Stimulated activated naive CD8-positive, alpha-beta T cell treated with anti-CD3 and anti-CD28 coated beads, Interleukin-15, Interleukin-2, amounts not matched to agents 100 ng/mL and 50 ng/mL, for 24 hours (primary cell): ENCODE measurements around the gene HACL1.
"Not testable (repeated sequence)": the region's sequence is repeated elsewhere in the genome, so short reads cannot be mapped to it uniquely, and the experiment has no call there.

Source experiments
- H3K27ac Mint-ChIP-seq: one replicate; pipeline ENCODE4 v1.8.0; 2021; ENCODE audit warnings: mild to moderate bottlenecking, mixed read lengths
- H3K27me3 Mint-ChIP-seq: one replicate; pipeline ENCODE4 v1.8.0; 2021; ENCODE audit warnings: mixed read lengths
- H3K36me3 Mint-ChIP-seq: one replicate; pipeline ENCODE4 v1.8.0; 2021; ENCODE audit warnings: low read depth, mixed read lengths
- H3K4me1 Mint-ChIP-seq: one replicate; pipeline ENCODE4 v1.8.0; 2021; ENCODE audit warnings: low read depth, mixed read lengths
- H3K4me3 Mint-ChIP-seq: one replicate; pipeline ENCODE4 v1.8.0; 2021; ENCODE audit warnings: mild to moderate bottlenecking, mixed read lengths
- H3K9me3 Mint-ChIP-seq: one replicate; pipeline ENCODE4 v1.8.0; 2021; ENCODE audit warnings: mixed read lengths

The HACL1 gene

GRCh38 chr3:15610082-15610759 is 8.9 kb upstream of the HACL1 start:
- peaks cover under 1% of the 10 kb centered on the region for H3K4me1 Mint-ChIP-seq
- peaks cover 3% of the 10 kb centered on the region for H3K36me3 Mint-ChIP-seq
- no peak overlapping the region for H3K27ac Mint-ChIP-seq
- no peaks in the 10 kb centered on the region for H3K9me3 Mint-ChIP-seq
- no peak overlapping the region for H3K4me3 Mint-ChIP-seq
- H3K27me3 Mint-ChIP-seq: no peaks in the 10 kb centered on the region

DNA sequence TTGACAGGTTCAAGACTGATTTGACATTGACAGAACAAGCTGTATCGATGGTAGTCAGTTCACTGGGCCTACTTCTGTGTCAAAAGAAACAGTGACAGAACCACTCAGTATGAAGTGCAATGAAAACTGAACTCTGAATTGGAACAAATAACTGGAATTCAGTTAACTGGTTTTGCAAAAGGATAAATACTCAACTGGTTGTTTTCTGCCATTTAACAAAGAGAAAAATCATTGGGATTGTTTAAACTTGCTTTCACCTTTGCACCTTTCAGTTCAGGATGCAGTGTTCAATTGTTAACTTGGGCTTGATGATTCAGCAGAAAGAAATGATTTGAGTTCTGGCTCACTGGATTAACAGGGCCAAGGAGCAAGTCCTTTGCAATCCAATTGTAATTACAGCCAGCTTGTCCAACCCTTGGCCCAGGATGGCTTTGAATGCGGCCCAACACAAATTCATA is 5.1 kb upstream of the HACL1 start:
- Mint-ChIP-seq H3K27me3 (no peaks in the 10 kb centered on the region), H3K27ac (no peak overlapping the region), H3K4me1 (peaks cover 27% of the 10 kb centered on the region), H3K9me3 (peaks cover 11% of the 10 kb centered on the region), H3K4me3 (no peak overlapping the region), H3K36me3 (peaks cover 20% of the 10 kb centered on the region)

DNA sequence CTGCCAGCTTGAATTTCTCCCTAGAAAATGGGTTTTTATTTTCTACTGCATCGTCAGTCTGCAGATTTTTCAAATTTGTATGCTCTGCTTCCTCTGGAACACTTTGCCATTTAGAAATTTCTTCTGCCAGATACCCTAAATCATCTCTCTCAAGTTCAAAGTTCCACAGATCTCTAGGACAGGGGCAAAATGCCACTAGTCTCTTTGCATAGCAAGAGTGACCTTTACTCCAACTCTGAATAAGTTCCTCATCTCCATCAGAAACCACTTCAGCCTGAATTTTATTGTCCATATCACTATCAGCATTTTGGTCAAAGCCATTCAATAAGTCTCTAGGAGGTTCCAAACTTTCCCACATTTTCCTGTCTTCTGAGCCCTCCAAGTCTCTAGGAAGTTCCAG is 3.2 kb upstream of the HACL1 start:
- H3K4me3 Mint-ChIP-seq, H3K27ac Mint-ChIP-seq: not testable (repeated sequence)

DNA sequence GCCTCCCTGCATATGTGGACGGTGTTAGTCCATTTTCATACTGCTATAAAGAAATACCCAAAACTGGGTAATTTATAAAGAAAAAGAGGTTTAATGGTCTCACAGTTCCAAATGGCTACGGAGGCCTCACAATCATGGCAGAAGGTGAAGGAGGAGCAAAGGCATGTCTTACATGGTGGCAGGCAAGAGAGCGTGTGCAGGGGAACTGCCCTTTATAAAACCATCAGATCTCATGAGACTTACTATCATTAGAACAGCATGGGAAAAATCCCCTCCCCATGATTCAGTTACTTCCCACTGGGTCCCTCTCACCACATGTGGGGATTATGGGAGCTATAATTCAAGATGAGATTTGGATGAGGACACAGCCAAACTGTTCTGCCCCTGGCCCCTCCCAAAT is 1.4 kb upstream of the HACL1 start:
- peaks cover 11% of the 10 kb centered on the region for H3K9me3 Mint-ChIP-seq
- peak overlapping the region; percentile 96 for H3K27ac Mint-ChIP-seq
- H3K27me3 Mint-ChIP-seq: not testable (repeated sequence)
- H3K4me1 Mint-ChIP-seq: peaks cover 50% of the 10 kb centered on the region
- H3K4me3 Mint-ChIP-seq: peak overlapping the region; percentile 100
- H3K36me3 Mint-ChIP-seq: peaks cover 35% of the 10 kb centered on the region

More for the DNA sequence above, 3.2 kb upstream of the HACL1 start:
- Mint-ChIP-seq H3K36me3 (peaks cover 20% of the 10 kb centered on the region), H3K9me3 (peaks cover 11% of the 10 kb centered on the region), H3K4me1 (peaks cover 43% of the 10 kb centered on the region)
- H3K27me3 Mint-ChIP-seq: not testable (repeated sequence)

GRCh38 chr3:15602146-15602536 is 772 bp upstream of the HACL1 start:
- Mint-ChIP-seq H3K4me1 (peaks cover 50% of the 10 kb centered on the region), H3K27me3 (no peaks in the 10 kb centered on the region), H3K27ac (peak overlapping the region; percentile 96), H3K4me3 (peak overlapping the region; percentile 100), H3K36me3 (peaks cover 39% of the 10 kb centered on the region), H3K9me3 (peaks cover 11% of the 10 kb centered on the region)

DNA sequence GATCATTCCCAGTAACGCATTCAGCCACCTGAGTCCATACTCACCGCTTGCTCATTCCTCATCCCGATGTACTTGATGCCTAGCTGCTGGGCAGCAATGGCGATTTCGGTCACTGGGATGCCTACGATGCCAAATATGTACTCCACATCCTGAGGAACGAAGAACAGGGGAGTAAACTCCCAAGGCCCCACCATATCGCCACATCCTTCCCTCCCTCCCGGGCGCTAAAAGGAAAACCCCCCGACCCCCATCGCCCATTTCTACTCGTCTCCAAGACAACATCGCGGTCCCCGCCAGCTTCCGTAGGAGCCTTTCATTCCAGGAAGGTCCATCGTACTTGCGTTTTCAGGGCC is 347 bp downstream of the HACL1 start:
- Mint-ChIP-seq H3K4me1 (peaks cover 54% of the 10 kb centered on the region), H3K36me3 (peaks cover 46% of the 10 kb centered on the region), H3K27me3 (no peaks in the 10 kb centered on the region), H3K27ac (peak overlapping the region; percentile 96), H3K9me3 (peaks cover 11% of the 10 kb centered on the region), H3K4me3 (peak overlapping the region; percentile 100)

DNA sequence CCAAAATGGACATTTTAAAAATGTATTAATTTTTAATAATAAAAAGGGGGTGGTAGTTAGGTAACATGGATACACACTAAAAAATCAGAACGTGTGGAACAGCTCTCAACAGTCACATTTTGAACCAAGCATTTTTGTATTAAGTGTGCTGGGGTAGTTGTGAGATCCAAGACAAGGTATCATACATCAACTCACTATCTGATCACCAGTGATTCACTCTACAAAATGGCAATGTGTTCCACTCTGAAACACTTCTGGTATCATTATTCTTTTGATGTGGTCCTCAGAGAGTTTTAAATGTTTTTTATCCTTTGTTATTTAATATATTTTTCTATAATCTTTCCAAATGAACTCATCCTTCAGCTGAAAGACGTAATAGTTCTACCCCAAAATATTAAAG is 5.4 kb downstream of the HACL1 start:
- no peaks in the 10 kb centered on the region for H3K9me3 Mint-ChIP-seq
- peaks cover 33% of the 10 kb centered on the region for H3K36me3 Mint-ChIP-seq
- peaks cover 31% of the 10 kb centered on the region for H3K4me1 Mint-ChIP-seq
- no peak overlapping the region for H3K4me3 Mint-ChIP-seq
- no peak overlapping the region for H3K27ac Mint-ChIP-seq
- H3K27me3 Mint-ChIP-seq: no peaks in the 10 kb centered on the region

DNA sequence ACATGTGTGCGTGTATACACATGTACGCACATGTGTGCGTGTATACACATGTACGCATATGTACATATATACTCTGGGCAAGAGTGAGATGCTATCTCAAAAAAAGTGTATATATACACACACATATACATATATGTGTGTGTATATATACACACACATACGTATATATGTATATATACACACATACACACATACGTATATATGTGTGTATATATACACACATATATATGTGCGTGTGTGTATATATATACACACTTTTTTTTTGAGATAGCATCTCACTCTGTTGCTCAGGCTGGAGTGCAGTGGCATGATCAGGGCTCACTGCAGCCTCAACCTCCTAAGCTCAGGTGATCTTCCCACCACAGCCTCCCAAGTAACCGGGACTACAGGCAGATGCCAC is 8.4 kb downstream of the HACL1 start:
- peaks cover 11% of the 10 kb centered on the region for H3K4me1 Mint-ChIP-seq
- no peak overlapping the region for H3K27ac Mint-ChIP-seq
- H3K4me3 Mint-ChIP-seq: no peak overlapping the region
- peaks cover 39% of the 10 kb centered on the region for H3K36me3 Mint-ChIP-seq
- H3K9me3 Mint-ChIP-seq: no peaks in the 10 kb centered on the region
- H3K27me3 Mint-ChIP-seq: no peaks in the 10 kb centered on the region

GRCh38 chr3:15591928-15592327 is 9.4 kb downstream of the HACL1 start:
- no peak overlapping the region for H3K4me3 Mint-ChIP-seq
- H3K36me3 Mint-ChIP-seq: peaks cover 34% of the 10 kb centered on the region
- H3K9me3 Mint-ChIP-seq: no peaks in the 10 kb centered on the region
- H3K27ac Mint-ChIP-seq: no peak overlapping the region
- H3K27me3 Mint-ChIP-seq: no peaks in the 10 kb centered on the region
- H3K4me1 Mint-ChIP-seq: peaks cover 11% of the 10 kb centered on the region

GRCh38 chr3:15591242-15591641 is 10.1 kb downstream of the HACL1 start:
- H3K4me3 Mint-ChIP-seq: no peak overlapping the region
- H3K27me3 Mint-ChIP-seq: no peaks in the 10 kb centered on the region
- peaks cover 34% of the 10 kb centered on the region for H3K36me3 Mint-ChIP-seq
- no peak overlapping the region for H3K27ac Mint-ChIP-seq
- peaks cover 10% of the 10 kb centered on the region for H3K4me1 Mint-ChIP-seq
- H3K9me3 Mint-ChIP-seq: no peaks in the 10 kb centered on the region

- Mint-ChIP-seq H3K4me3 (no peak overlapping the region), H3K27me3 (no peaks in the 10 kb centered on the region), H3K27ac (no peak overlapping the region), H3K9me3 (no peaks in the 10 kb centered on the region), H3K4me1 (no peaks in the 10 kb centered on the region), H3K36me3 (peaks cover 52% of the 10 kb centered on the region)
These were observed 16.1 kb downstream of the HACL1 start for GRCh38 chr3:15585111-15585845.

GRCh38 chr3:15581471-15582394 is 19.6 kb downstream of the HACL1 start:
- Mint-ChIP-seq H3K4me3 (no peak overlapping the region), H3K27me3 (no peaks in the 10 kb centered on the region), H3K36me3 (peaks cover 43% of the 10 kb centered on the region), H3K4me1 (no peaks in the 10 kb centered on the region), H3K9me3 (no peaks in the 10 kb centered on the region), H3K27ac (no peak overlapping the region)

DNA sequence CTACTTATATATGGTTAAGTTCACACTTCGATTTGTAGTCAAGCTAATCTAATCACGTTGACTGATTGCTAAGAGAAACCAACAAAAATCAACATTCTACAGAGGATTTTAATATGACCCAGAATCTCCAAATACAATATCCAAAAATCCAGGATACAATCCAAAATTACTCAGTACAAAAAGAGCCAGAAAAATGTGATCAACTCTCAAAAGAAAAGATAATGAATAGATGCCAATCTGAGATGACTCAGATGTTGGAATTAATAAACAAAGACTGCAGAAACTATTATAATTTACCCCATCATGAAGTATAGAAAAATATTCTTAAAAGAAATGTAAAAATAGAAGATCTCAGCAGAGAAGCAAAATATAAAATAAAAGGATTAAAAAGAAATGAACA is 22.3 kb downstream of the HACL1 start:
- no peaks in the 10 kb centered on the region for H3K9me3 Mint-ChIP-seq
- H3K4me1 Mint-ChIP-seq: no peaks in the 10 kb centered on the region
- H3K4me3 Mint-ChIP-seq: no peak overlapping the region
- H3K27me3 Mint-ChIP-seq: no peaks in the 10 kb centered on the region
- H3K27ac Mint-ChIP-seq: no peak overlapping the region
- H3K36me3 Mint-ChIP-seq: peaks cover 34% of the 10 kb centered on the region

DNA sequence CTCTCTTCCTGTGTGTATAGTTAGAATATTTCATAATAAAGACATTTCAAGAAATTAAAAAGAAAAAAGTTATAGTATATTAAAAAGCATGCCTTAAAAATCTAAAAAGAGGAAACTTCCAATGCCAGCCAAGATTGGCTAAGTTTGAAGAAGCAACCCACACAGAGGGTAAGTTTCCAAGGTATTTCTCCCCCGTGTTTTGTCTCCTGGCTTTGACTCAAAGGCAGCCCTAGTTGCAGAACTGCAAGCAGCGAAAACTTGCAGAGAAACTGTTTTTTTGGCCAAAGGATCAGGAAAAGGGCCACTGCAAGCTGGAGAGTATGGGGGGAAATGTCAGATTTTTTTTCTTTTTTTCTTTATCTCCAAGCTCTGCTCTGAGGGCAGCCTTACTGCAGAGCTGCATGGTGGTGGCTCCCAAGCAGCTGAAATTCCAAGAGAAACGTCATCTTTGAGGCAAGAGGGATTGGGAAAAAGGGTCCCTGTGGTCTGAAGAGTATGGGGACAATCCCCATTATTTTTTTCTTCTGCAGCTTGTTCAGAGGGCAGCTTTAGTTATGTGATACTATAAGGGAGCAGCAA is 23.0 kb downstream of the HACL1 start:
- H3K27ac Mint-ChIP-seq: no peak overlapping the region
- H3K36me3 Mint-ChIP-seq: peaks cover 40% of the 10 kb centered on the region
- H3K27me3 Mint-ChIP-seq: no peaks in the 10 kb centered on the region
- H3K9me3 Mint-ChIP-seq: no peaks in the 10 kb centered on the region
- no peaks in the 10 kb centered on the region for H3K4me1 Mint-ChIP-seq
- no peak overlapping the region for H3K4me3 Mint-ChIP-seq

- no peaks in the 10 kb centered on the region for H3K9me3 Mint-ChIP-seq
- H3K36me3 Mint-ChIP-seq: peaks cover 37% of the 10 kb centered on the region
- no peaks in the 10 kb centered on the region for H3K27me3 Mint-ChIP-seq
- no peak overlapping the region for H3K27ac Mint-ChIP-seq
- no peaks in the 10 kb centered on the region for H3K4me1 Mint-ChIP-seq
- H3K4me3 Mint-ChIP-seq: no peak overlapping the region
These were observed 24.9 kb downstream of the HACL1 start for GRCh38 chr3:15576475-15576874.
